Thyroid gland (tissue), 4 donors: Measurements from ENCODE around the gene RASSF6. TPM values are rescaled to one million over a fixed set of nuclear protein-coding genes. Genes with fewer than 3 reads are reported as not detected.
"Not testable (repeated sequence)": the region's sequence is repeated elsewhere in the genome, so short reads cannot be mapped to it uniquely, and the experiment has no call there.

Experiments used
- DNase-seq, 2 donors: peaks; one replicate each; pipeline ENCODE4 v3.0.0-alpha.2; 2019
- H3K27ac ChIP-seq, 3 donors: fragments of 200-600 bp; sonication (generic); 1 replicate in 2 of 3; 2 replicates in 1 of 3; pipeline ENCODE4 v1.5.1; 2016 to 2019; ENCODE audit warnings: mild to moderate bottlenecking in 1 of 3, moderate library complexity in 1 of 3
- H3K27me3 ChIP-seq: fragments of 200-600 bp; sonication (generic); one replicate; pipeline ENCODE4 v1.5.1; 2019
- H3K36me3 ChIP-seq, 2 donors: fragments of 200-600 bp; sonication (generic); one replicate each; pipeline ENCODE4 v1.5.1; 2016 to 2019
- H3K4me1 ChIP-seq, 2 donors: fragments of 200-600 bp; sonication (generic); one replicate each; pipeline ENCODE4 v1.5.1; 2017 to 2019
- H3K4me3 ChIP-seq, 3 donors: fragments of 200-600 bp; sonication (generic); replicated peaks in 1 of 3; 1 replicate in 2 of 3; 2 replicates in 1 of 3; pipeline ENCODE4 v1.5.1; 2016; ENCODE audit warnings: mild to moderate bottlenecking in 1 of 3
- H3K9me3 ChIP-seq: fragments of 200-600 bp; sonication (generic); one replicate; pipeline ENCODE4 v1.5.1; 2017
- POLR2A ChIP-seq, 2 donors: fragments of 450-650 bp; IDR thresholded peaks; one replicate each; pipeline ENCODE4 v1.6.1; 2017; ENCODE audit warnings: antibody characterized with exemption in 2 of 2, mild to moderate bottlenecking in 2 of 2, moderate library complexity in 1 of 2
- WGBS, 2 donors: methylation state at CpG; one replicate each; pipeline ENCODE4 v1.1.5; 2017; 5-methylcytosine and 5-hydroxymethylcytosine counted together
- intact Hi-C: fragments of 100-400 bp; cut with DNase I; formaldehyde crosslinking; loops from one replicate; pipeline ENCODE4 v1.15.1; 2023
- total RNA-seq, 4 donors: library from RNA; depleted of rRNA; stranded (reverse); fragments of >200 nt; gene quantifications; one replicate each; pipeline ENCODE4 v1.2.3, GENCODE V29; 2016
- TF ChIP-seq, protein P1 (sequence below), 6 experiments: fragments of 200-600 bp in 3 of 6; fragments of 450-650 bp in 3 of 6; sonication (generic) in 3 of 6; IDR thresholded peaks; one replicate each; pipeline ENCODE4 v1.5.1; 2016 to 2019; ENCODE audit warnings: antibody characterized with exemption in 6 of 6, mild to moderate bottlenecking in 2 of 6, inconsistent platforms in 1 of 6, moderate library complexity in 1 of 6

RASSF6 gene
- total RNA-seq, 4 donors from 2014 or later = 2.5 to 13.1 (median 4.2) TPM

DNA sequence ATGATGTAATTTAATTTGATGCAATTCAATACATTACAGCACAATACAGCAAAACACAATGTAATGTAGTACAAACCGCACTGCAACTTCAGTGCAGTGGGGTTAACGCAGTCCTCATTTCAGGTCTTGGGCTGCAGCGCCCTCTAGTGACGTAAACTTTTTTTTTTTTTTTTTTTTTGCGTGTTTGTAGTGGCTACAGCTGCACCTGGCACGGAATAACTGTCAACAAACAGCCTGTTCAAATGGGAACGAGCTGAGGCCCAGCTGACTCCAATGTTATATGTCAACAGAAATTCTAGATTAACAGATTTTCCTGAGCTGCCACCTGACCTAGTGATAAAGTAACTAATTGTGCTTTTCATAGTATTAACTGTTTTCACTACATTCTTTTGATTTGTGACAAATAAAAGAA lies 33.5 kb upstream of the RASSF6 start:
- Histone ChIP-seq H3K36me3 (no peaks in the 10 kb centered on the region), H3K4me1 (no peaks in the 10 kb centered on the region), H3K9me3 (no peaks in the 10 kb centered on the region), H3K4me3 (no peak overlapping the region), H3K27ac (no peak overlapping the region), H3K27me3 (no peaks in the 10 kb centered on the region)
- WGBS, 2 donors = 2% methylated on average over 7 of the region's 7 CpGs
- TF ChIP-seq, protein P1, sequence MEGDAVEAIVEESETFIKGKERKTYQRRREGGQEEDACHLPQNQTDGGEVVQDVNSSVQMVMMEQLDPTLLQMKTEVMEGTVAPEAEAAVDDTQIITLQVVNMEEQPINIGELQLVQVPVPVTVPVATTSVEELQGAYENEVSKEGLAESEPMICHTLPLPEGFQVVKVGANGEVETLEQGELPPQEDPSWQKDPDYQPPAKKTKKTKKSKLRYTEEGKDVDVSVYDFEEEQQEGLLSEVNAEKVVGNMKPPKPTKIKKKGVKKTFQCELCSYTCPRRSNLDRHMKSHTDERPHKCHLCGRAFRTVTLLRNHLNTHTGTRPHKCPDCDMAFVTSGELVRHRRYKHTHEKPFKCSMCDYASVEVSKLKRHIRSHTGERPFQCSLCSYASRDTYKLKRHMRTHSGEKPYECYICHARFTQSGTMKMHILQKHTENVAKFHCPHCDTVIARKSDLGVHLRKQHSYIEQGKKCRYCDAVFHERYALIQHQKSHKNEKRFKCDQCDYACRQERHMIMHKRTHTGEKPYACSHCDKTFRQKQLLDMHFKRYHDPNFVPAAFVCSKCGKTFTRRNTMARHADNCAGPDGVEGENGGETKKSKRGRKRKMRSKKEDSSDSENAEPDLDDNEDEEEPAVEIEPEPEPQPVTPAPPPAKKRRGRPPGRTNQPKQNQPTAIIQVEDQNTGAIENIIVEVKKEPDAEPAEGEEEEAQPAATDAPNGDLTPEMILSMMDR (IDR thresholded peaks at IDR 0.05) = peak; percentile 32 to 91 (median 50)
- no peak for TF ChIP-seq POLR2A (IDR thresholded peaks at IDR 0.05)
- DNase-seq = peak; percentile 31 to 38
- intact Hi-C loops = loop anchor here (2.0 kb wide), 1 partner anchor 61 kb away; no protein-coding TSS in a partner anchor

DNA sequence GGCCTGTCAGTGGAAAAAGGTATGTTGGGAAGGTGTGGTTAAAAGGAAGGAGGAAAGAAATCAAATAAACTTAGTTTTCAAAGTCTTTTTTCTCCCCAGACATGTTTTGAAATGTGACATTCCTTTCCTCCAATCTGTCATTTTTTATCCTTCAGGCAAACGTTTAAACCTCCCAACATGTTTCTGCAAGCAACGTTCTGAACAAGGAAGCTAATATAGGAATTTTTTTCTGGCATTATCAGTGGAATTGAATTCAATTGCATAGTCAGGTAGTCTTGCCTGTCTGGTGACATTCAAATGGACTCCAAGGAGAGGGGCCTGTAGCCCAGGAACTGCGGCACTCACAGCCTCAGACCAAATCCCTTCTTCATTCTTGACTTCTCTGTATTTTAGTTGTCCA lies 30.0 kb upstream of the RASSF6 start:
- WGBS, 2 donors = 56 to 57% methylated on average over 3 of the region's 3 CpGs
- intact Hi-C loops = no loop called here

DNA sequence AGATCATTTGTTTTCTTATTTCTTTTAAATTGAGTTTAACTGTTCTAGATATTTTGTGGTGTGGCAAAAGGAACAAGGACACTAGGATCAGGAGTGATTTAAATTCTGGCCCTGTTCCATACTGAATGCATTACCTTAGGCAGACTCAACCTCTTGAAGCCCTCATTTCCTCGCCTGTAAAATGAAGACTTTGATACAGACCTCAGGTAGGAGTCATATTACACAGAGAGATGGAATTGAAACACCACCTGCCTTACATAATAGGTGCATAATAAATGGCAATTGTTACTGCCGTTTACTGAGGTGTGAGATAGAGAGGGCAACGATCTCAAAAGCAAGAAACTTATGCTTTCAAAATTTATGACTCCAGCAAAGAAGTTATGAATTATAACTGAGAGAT lies 28.2 kb upstream of the RASSF6 start:
- H3K36me3 ChIP-seq = no peaks in the 10 kb centered on the region
- H3K4me1 ChIP-seq = no peaks in the 10 kb centered on the region
- no peak overlapping the region for H3K4me3 ChIP-seq
- TF ChIP-seq, protein P1 (IDR thresholded peaks at IDR 0.05) = no peak
- TF ChIP-seq POLR2A (IDR thresholded peaks at IDR 0.05) = no peak
- no peaks in the 10 kb centered on the region for H3K27me3 ChIP-seq
- WGBS, 2 donors = 78 to 88% methylated on average over 3 of the region's 3 CpGs
- intact Hi-C loops = no loop called here
- DNase-seq = no peak
- no peak overlapping the region for H3K27ac ChIP-seq
- no peaks in the 10 kb centered on the region for H3K9me3 ChIP-seq

More for the DNA sequence above, 30.0 kb upstream of the RASSF6 start:
- Histone ChIP-seq H3K27ac (no peak overlapping the region), H3K27me3 (no peaks in the 10 kb centered on the region), H3K9me3 (no peaks in the 10 kb centered on the region), H3K4me1 (no peaks in the 10 kb centered on the region), H3K36me3 (no peaks in the 10 kb centered on the region), H3K4me3 (no peak overlapping the region)
- DNase-seq = no peak
- TF ChIP-seq, protein P1 (IDR thresholded peaks at IDR 0.05) = no peak
- TF ChIP-seq POLR2A (IDR thresholded peaks at IDR 0.05) = no peak

DNA sequence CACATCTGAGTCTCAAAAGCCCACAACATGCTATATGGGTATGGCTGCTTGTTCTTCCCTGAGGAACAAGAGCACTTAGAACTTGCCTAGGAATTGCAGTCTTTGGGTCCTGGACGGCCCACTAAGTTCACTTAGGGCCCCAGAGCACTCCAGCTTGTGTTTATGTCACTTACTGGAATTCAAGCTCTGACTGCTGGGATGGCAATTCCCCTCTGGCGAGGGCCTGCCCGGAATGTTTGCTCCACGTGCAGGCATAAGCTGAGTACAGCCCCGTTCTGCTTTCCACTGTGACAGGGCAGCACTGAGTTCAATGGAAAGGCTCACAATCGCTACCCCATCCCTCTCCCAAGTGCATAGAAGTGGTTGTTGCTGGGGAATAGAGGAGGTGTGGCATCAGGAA lies 25.9 kb upstream of the RASSF6 start:
- intact Hi-C loops = no loop called here
- Histone ChIP-seq H3K4me3 (no peak overlapping the region), H3K9me3 (no peaks in the 10 kb centered on the region), H3K4me1 (no peaks in the 10 kb centered on the region), H3K27ac (no peak overlapping the region), H3K27me3 (no peaks in the 10 kb centered on the region), H3K36me3 (no peaks in the 10 kb centered on the region)
- TF ChIP-seq, protein P1 (IDR thresholded peaks at IDR 0.05) = no peak
- no peak for TF ChIP-seq POLR2A (IDR thresholded peaks at IDR 0.05)
- WGBS, 2 donors = 69 to 81% methylated on average over 6 of the region's 6 CpGs
- no peak for DNase-seq

DNA sequence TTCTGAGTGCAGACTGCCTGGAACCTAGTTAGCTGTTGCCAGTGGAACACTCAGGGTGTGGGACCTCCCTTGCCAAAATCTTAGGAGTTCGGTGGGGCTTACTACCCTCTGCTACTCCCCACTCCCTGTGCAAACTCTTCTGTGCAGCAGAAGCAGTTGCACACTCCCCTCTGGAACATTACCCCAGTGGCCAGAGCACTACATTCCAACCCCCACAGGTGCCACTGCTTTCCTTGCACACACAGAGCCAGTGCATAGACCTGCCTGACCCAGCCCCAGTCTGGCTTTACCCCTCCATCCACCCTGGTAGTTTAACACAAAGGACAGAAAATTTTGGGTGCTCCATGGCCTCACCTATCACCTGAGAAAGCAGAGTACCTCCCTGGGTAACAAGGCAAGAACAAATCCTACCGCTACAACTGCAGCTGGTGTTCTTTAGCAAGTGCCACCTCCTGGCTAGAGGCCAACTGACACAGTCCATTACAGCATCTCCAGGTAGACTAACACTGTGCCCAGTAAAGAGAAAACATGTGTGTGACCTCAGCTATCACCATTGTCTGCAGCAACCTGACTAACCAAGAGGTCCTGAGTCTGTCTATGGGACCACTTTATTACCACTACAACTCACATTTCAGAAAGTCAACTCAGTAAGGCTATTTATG lies 11.5 kb upstream of the RASSF6 start:
- Histone ChIP-seq H3K36me3 (no peaks in the 10 kb centered on the region), H3K4me3 (no peak overlapping the region), H3K27ac (no peak overlapping the region), H3K27me3 (no peaks in the 10 kb centered on the region), H3K9me3 (no peaks in the 10 kb centered on the region), H3K4me1 (no peaks in the 10 kb centered on the region)
- TF ChIP-seq POLR2A (IDR thresholded peaks at IDR 0.05) = no peak
- TF ChIP-seq, protein P1 (IDR thresholded peaks at IDR 0.05) = no peak
- DNase-seq = peak; percentile 17 to 21
- 68 to 72% methylated on average over 2 of the region's 2 CpGs for WGBS, 2 donors
- intact Hi-C loops = no loop called here

DNA sequence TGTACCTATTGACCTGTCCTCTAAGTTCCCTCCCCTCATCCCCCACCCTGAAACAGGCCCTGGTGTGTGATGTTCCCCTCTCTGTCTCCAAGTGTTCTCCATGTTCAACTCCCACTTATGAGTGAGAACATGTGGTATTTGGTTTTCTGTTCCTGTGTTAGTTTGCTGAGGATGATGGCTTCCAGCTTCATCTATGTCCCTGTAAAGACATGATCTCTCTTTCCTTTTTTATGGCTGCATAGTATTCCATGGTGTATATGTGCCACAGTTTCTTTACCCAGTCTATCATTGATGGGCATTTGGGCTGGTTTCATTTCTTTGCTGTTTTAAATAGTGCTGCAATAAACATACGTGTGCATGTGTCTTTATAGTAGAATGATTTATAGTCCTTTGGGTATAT lies 8.6 kb upstream of the RASSF6 start:
- H3K9me3 ChIP-seq, DNase-seq, H3K27ac ChIP-seq, H3K4me3 ChIP-seq, H3K4me1 ChIP-seq, H3K27me3 ChIP-seq, H3K36me3 ChIP-seq, intact Hi-C loops: not testable (repeated sequence)
- WGBS, 2 donors = 97 to 100% methylated on average over 1 of the region's 1 CpG
